Measurements from ENCODE around the gene HRH4. TPM values are rescaled to one million over a fixed set of nuclear protein-coding genes. Genes with fewer than 3 reads are reported as not detected.

The HRH4 gene
- total RNA-seq, 4 donors from 2014 or later, result 0.06 to 0.07 TPM; not detected in 2

DNA sequence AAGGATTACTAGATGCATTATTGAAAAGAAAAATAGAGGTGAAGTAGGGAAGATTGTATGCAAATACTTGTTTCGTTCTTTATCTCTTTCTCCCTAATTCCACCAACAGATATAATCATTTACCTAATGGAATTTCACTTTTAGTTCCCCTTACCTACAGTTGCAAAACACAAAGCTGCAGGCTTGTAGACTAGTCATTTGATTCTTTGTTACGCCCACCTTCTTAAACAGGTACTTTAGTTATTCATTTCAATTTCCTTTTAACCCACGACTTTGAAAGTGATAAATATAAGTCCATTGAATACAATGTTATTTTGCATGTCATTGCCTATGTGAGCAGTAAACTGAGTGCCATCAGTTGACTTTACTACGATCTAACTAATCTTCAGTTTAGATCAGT is 3.9 kb upstream of the HRH4 start:
- intact Hi-C loops (cut with DNase I; ENCODE audit: low total_unique reads), result no loop called here
- H3K4me3 ChIP-seq (ENCODE audit: low read depth, poor library complexity, severe bottlenecking), result no peak overlapping the region
- WGBS, 2 donors, result 87 to 93% methylated on average over 4 of the region's 4 CpGs
- TF ChIP-seq POLR2A (IDR thresholded peaks at IDR 0.05), result no peak
- TF ChIP-seq, protein P1, sequence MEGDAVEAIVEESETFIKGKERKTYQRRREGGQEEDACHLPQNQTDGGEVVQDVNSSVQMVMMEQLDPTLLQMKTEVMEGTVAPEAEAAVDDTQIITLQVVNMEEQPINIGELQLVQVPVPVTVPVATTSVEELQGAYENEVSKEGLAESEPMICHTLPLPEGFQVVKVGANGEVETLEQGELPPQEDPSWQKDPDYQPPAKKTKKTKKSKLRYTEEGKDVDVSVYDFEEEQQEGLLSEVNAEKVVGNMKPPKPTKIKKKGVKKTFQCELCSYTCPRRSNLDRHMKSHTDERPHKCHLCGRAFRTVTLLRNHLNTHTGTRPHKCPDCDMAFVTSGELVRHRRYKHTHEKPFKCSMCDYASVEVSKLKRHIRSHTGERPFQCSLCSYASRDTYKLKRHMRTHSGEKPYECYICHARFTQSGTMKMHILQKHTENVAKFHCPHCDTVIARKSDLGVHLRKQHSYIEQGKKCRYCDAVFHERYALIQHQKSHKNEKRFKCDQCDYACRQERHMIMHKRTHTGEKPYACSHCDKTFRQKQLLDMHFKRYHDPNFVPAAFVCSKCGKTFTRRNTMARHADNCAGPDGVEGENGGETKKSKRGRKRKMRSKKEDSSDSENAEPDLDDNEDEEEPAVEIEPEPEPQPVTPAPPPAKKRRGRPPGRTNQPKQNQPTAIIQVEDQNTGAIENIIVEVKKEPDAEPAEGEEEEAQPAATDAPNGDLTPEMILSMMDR (IDR thresholded peaks at IDR 0.05), result no peak
- DNase-seq (ENCODE audit: low spot score in 2 of 2), result no peak

DNA sequence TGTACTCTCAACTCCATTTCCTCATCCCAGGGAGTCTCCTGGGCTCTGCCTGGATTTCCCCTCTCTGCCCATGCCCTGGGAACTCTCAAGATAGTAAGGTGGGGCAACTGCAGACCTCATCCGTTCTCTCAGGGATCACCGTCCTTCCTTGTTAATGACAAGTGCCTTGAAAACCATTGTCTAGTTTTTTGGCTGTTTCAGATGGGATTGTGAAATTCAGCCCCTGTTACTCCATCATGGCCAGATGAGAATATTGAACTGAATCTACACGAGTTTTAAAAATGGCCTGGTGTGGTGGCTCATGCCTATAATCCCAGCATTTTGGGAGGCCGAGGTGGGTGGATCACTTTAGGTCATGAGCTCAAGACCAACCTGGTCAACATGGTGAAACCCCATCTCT is 665 bp upstream of the HRH4 start:
- WGBS, 2 donors, result 85 to 94% methylated on average over 4 of the region's 4 CpGs
- no peak overlapping the region for H3K4me3 ChIP-seq (ENCODE audit: low read depth, poor library complexity, severe bottlenecking)
- TF ChIP-seq, protein P1 (IDR thresholded peaks at IDR 0.05), result no peak
- TF ChIP-seq POLR2A (IDR thresholded peaks at IDR 0.05), result no peak
- intact Hi-C loops (cut with DNase I; ENCODE audit: low total_unique reads), result no loop called here
- DNase-seq (ENCODE audit: low spot score in 2 of 2), result no peak

DNA sequence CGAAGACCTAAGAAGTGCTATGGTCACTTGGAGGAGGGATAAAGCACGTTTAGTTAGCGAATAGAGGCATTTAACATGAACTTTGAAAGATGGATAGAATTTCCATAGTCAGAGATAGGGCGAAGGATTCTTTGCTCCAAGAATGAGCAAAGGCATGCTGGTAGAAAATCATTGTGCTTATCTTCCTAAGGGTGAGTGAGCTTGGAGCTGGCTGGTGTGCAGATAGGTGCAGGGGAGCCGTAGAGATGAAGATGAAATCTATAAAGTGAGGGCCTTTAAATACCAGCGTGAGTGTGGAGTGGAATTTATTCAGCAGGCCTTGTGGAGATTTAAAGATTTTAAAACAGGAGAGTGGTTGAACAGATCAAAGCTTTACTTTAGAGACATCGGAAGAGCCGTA is 1.6 kb downstream of the HRH4 start:
- no peak for DNase-seq (ENCODE audit: low spot score in 2 of 2)
- intact Hi-C loops (cut with DNase I; ENCODE audit: low total_unique reads), result no loop called here
- WGBS, 2 donors, result 91 to 92% methylated on average over 8 of the region's 8 CpGs
- no peak overlapping the region for H3K4me3 ChIP-seq (ENCODE audit: low read depth, poor library complexity, severe bottlenecking)
- TF ChIP-seq POLR2A (IDR thresholded peaks at IDR 0.05), result no peak
- TF ChIP-seq, protein P1 (IDR thresholded peaks at IDR 0.05), result no peak

DNA sequence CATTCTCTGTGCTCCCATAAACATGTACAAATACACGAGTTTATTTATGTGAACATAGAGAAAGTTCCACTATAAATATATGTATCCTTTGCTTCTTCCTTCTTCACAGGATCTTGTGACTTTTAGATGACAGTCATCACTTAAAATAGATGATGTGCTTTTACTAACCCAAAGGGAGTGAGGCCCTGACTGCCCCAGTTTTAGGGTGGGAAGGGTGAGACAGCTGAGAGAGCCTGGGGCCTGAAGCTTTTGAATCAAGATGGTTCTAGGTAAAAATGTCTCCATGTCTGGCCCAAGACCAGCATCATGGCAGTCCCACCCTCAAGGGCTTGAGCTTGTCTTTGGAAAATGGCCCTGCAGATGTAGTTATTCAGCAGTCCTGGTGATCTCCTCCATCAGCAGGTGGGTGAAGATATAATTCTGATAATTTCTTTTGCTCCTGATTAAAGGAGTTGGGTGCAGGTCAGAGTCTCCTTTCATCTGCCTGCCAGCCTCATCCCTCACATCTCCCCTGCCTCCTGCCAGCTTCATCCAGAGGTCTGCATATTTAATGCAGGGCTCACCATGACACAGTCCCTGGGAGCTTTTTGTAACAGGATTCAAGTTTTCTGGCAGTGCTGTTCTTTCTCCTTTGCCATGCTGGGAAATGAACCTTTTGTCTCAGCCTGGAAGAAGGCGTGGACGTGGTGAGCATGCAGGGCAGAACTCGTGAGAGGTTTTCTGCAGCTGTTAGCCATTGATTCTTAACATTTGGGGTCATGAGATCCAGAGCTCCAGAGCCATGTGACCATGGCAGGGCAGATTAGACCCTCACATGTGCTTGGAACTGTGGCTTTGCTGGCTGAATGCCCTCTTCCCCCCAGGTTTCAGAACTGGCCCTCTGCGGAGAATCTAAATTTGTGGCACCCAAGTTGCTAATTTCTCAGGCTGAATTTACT is 2.7 kb downstream of the HRH4 start:
- TF ChIP-seq, protein P1 (IDR thresholded peaks at IDR 0.05), result no peak
- no peak for TF ChIP-seq POLR2A (IDR thresholded peaks at IDR 0.05)
- intact Hi-C loops (cut with DNase I; ENCODE audit: low total_unique reads), result no loop called here
- 71 to 73% methylated on average over 5 of the region's 5 CpGs for WGBS, 2 donors
- H3K4me3 ChIP-seq (ENCODE audit: low read depth, poor library complexity, severe bottlenecking), result no peak overlapping the region
- no peak for DNase-seq (ENCODE audit: low spot score in 2 of 2)

DNA sequence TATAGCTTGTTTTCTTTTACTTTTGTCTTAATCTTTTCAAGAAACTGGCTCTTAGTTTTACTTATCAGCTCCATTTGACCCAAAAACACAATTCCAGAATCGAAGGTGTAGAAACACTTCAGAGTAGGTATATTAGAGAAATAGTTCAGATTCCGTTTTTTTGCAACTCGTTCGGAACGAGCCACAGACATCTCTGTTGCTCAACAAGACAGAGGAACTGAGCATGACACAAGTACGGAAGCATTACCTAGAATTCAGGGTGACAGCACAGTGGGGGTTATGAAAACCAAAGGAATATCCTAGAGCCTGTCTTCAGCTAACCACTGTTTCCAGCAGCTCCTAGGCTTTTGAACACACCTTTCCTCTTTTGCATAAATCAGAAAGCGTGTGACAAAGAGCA is 5.0 kb downstream of the HRH4 start:
- no peak for TF ChIP-seq POLR2A (IDR thresholded peaks at IDR 0.05)
- TF ChIP-seq, protein P1 (IDR thresholded peaks at IDR 0.05), result no peak
- H3K4me3 ChIP-seq (ENCODE audit: low read depth, poor library complexity, severe bottlenecking), result no peak overlapping the region
- DNase-seq (ENCODE audit: low spot score in 2 of 2), result no peak
- intact Hi-C loops (cut with DNase I; ENCODE audit: low total_unique reads), result no loop called here
- WGBS, 2 donors, result 87 to 90% methylated on average over 7 of the region's 7 CpGs

Data from lower leg skin (tissue), 4 donors.